GM19238 (cell line): ENCODE results near the gene KIFAP3.
"Not testable (repeated sequence)": the region's sequence is repeated elsewhere in the genome, so short reads cannot be mapped to it uniquely, and the experiment has no call there.

Source experiments
- DNase-seq: peaks from one replicate; pipeline ENCODE4 v3.0.0; 2011; ENCODE audit warnings: low spot score; ENCODE audit not compliant: insufficient read length

Gene KIFAP3

DNA sequence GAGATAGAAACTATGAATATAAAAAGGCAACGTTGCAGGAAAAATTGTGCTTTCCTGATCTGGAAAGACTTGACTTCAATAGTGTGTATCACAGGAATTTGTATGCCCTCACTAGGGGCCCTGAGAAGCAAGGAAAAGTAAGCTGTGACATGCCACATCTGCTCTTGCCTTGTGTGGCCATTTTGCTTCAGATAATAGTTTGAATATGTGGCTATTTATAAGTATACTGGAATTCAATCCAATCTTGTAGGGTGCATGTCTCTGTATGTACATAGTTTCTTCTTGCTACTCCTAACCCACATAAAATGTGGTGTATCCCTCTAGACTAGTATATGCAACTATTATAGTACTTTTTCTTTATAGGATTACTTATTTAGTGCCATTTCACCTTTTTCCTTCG, 149.7 kb downstream of the KIFAP3 start:
- DNase-seq, result no peak

DNA sequence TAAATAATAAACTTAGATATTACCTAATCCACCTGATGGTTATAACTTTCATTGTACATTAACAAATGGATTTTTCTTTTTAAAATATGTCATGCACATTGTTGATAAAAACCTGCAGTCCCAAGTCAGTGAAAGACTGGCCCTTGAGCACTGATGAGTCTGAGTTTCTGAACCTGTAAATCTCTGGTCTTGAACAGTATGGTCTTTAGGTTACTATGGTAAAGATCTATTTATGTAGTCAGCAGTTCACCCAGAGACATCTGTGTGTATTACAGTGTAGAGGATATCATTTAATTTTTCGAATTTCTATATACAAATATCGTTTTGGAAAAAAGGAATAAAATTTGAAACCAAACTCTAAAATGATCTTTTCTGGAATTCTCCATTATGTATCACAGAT, 150.4 kb downstream of the KIFAP3 start:
- no peak for DNase-seq

DNA sequence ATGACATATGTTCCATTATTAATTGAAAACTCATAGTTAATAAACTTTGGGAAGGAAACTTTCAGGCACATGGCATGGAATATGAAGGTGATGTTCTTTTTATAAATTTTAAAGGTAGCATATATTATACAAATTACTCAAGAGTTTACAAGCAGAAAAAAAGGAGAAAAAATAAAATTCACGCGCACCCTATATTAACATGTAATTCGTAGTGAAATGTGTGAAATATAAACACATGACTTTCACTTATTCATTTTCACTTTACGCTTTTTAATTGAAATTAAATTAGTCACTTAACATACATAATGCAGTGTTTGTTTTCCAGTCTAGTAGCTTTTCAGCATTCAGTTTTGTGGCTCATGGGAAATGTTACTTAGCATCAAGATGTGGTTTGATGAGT, 153.4 kb downstream of the KIFAP3 start:
- no peak for DNase-seq

DNA sequence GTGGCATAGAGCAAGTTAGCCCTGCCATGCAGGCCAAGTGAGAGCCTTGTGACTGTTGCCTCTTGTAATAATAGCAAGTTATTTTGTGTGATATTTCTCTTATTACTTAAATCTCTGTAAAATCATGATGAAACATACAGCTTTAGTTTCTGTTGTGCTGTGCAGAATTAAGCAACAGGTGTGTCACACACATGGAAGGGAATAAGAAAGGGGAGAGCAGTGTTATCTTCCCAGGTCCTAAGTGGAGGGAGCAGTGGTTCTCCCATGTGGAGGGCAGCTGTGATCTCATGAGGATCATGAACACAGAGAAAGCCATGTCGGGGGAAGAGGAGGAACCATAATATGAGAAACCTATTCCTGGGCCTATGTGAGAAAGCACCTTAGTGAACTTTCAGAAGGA, 155.6 kb downstream of the KIFAP3 start:
- no peak for DNase-seq

DNA sequence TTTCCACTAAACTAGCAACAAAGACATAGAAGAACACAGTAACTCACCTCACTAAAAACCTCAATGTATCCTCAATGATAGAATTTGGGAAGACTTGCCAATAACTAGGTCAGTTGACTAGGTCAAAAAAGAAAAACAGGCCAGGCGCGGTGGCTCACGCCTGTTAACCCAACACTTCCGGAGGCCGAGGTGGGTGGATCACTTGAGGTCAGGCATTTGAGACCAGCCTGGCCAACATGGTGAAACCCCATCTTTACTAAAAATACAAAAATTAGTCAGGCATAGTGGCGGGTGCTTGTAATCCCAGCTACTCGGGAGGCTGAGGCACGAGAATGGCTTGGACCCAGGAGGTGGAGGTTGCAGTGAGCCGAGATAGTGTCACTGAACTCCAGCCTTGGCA, 156.3 kb downstream of the KIFAP3 start:
- not testable (repeated sequence) for DNase-seq

DNA sequence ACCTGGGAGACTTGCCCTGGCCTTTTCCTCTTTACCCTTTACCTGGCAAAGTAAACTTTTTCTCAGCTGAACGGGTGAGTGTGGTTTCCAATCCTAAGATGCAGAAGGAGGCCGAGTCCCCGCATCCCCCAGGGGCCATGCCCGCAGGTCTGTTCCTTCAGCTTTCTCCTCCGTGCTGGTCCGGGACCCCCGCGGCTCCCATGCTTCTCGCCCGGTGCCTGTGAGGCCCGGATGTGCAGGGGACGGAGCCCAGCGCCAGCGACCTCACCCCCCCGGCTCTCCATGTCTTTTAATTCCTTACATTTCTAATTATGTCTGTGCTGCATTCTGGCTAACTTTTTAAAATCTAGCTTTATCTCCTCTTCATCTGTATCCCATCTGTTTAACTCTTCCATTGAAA, 159.3 kb downstream of the KIFAP3 start:
- no peak for DNase-seq

DNA sequence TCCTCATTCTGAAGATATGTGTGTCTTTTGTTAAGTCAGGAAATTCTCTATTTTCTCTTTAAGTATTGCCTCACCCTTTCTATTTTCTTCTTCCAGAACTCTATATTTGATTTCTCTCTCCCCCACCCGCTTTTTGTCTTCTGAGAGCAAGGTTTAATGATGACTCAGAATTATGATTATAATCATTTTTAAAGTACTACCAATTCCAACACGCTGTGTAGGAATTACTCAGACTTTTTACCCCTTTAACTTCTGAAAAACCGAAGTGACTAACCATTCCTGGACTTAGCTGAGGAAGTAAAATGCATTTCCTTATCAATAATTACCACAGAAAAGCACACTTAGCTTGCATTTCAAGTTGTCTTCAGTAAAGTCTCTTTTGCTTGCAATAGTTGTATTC, 160.0 kb downstream of the KIFAP3 start:
- DNase-seq, result no peak

DNA sequence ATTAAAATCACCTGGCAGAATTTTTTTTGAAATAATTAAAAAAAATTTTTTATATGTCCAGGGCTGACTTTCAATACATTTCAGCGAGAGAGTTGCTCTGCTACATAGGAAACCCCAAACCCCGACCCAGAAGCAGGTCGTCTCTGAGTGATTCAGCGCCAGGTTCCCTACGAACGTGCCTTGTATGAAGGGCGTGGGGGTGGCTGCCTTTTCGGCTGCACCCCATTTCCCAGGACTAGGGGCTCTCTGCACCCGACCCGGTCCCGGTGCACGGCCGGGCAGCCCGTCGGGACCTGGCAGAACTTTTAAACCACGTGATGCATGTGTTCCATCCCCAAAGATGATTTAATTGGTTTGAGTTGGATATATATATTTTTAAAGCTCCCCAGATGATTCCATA, 165.0 kb downstream of the KIFAP3 start:
- DNase-seq, result no peak

DNA sequence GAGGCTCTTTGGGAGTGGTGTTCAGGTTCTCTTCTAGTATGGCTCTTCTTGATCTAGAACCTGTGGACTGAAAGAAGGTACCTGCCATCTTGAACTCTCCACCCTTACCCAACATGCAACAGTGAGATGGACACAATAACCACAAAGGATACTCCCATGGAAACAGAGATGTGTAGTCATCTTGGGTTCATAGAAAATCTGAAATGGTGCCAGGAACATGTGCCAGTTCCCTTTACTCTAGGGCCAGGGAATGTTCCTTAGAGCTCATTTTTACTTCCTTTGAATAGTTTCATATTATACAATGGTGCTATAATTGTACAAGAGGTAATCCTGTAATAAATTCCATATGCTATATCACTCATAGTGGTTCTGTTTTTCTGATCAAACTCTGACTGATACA, 167.6 kb downstream of the KIFAP3 start:
- DNase-seq, result no peak

DNA sequence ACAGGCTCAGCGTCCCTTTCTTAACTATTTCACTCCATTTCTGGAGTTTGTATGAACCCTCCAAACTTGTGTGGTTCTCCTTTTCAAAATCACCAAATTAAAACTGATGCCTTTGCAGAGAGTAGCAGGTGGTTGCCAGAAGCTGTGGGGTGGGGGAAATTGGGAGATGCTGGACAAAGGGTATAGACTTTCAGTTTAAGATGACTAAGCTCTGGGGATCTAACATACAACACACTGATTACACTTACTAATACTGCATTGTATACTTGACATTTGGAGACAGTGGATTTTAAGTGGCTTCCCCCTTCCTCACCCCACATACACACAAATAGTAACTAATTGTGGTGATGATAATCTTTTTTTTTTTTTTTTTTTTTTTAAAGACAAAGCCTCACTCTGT, 169.7 kb downstream of the KIFAP3 start:
- DNase-seq, result no peak

DNA sequence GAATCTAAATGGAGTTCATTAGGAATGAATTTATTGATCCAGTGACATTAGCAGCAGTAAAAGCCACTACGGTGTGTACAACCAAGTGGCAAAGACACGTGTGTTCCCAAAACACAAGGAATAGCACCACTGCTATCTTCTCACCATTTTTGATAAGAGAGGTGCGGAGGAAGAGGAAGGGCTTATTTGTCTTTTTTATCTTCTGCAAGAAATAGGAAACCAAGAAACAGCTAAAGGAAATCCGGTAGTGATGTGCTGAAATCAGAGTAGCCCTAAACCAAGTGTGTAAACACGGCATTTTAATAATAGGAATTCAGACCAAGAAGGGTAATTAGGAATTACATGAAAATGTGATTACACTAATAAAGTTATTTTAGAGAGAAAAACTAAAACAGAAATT, 171.7 kb downstream of the KIFAP3 start:
- no peak for DNase-seq

DNA sequence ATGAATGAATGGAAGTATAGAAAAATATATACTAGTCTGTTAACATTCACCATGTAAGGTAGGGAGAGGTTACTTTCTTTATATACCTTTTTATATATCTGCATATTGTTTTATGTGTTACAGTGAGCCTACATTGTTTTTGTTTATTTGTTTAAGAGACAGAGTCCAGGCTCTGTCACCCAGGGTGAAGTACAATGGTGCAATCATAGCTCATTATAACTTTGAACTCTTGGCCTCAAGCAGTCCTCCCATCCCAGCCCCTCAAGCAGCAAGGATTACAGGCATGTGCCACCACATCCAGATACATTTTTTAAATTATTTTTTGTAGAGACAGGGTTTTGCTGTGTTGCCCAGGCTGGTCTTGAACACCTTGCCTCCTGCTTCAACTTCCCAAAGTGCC, 173.4 kb downstream of the KIFAP3 start:
- no peak for DNase-seq

DNA sequence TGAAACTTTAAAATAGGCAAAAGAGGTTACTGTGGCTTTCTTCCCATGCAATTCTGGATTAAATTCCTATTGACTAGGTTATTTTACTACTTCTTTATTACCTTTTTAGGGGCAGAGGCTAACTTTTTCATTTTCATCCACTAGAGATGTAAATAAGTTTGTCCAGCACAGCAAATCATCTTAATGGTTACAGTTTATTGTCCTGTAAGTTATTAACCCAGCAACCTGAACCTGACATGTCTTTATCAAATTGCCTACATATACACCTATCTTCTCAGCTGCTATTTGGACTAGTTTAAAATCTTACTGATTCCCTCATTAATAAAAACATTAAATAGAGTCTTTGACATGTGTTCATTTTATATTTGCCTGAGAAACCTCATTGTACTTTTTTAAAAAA, 173.9 kb downstream of the KIFAP3 start:
- DNase-seq, result no peak

DNA sequence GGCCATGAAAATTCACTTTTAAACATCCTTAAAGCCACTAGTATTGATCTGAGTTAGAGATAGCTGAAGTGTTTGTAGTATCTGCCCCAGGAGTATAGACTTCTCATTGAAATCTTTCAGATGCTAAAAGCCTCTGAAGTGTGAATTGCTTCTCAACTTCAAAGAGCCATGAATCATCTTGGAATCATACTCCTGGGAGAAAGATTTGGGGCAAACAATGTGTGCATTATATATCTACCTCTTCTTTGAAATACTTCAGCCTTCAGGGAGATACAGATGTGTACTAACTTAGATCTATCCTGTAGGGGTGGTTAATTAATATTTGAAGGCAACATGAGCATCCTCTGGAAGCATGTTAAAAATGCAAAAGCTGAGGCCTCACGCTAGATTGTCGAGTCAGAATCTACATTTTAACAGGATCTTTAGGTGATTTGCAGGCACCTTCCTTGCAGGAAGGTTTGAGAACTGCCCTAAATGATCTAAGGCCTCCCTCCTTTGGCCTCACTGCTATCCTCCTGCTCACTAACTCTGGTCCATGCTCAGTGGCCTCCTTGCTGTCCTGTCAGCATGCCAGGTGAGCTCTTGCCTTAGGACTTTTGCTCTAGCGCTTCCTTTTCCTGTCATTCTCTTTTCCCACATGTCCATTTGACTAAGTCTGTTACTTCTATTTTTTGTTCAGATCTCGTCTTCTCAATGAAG, 174.8 kb downstream of the KIFAP3 start:
- no peak for DNase-seq

DNA sequence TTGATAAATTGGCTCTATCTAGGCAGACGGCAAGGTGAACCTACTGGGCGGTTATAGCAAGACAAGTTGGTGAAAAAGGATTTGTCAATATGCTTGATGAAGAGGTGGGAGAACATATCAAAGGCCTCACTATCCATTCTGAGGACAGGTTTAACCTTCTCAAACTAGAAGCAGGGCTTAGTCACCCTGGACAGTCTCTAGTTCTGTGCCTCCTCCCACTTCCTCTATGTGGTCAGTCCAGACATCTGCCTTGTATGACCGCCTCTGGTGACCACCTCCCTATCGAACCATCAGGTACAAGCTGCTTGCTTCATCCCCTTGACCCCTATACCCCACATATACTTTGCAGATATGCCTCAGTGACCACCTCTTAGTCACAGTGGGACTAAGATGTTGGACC, 178.5 kb downstream of the KIFAP3 start:
- no peak for DNase-seq

DNA sequence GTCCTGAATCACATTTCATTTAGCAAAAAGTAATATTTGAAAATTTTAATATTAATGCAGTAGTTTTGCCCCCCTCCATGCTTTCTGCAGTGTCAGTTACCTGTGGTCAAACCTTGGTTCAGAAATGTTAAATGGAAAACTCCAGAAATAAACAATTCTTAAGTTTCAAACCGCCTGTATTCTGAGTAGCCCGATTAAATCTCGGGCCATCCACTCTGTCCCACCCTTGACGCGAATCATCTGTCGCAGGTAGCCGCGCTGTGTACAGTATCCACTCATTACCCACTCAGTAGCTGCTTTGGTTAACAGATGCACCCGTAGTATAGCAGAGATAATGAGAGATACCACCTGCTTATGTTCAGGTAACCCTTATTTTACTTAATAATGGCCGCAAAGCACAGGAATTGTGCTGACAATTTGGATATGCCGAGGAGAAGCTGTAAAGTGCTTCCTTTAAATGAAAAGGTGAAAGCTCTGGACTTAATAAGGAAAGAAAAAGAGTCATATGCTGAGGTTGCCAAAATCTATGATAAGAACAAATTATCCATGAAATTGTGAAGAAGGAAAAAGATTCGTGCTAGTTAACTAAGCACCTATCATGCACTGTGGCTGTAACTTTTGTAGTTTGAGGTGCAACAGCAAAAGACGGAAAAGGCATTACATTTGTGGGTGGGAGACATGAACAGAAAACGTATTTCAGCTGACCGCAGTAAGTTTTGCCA, 179.9 kb downstream of the KIFAP3 start:
- no peak for DNase-seq

DNA sequence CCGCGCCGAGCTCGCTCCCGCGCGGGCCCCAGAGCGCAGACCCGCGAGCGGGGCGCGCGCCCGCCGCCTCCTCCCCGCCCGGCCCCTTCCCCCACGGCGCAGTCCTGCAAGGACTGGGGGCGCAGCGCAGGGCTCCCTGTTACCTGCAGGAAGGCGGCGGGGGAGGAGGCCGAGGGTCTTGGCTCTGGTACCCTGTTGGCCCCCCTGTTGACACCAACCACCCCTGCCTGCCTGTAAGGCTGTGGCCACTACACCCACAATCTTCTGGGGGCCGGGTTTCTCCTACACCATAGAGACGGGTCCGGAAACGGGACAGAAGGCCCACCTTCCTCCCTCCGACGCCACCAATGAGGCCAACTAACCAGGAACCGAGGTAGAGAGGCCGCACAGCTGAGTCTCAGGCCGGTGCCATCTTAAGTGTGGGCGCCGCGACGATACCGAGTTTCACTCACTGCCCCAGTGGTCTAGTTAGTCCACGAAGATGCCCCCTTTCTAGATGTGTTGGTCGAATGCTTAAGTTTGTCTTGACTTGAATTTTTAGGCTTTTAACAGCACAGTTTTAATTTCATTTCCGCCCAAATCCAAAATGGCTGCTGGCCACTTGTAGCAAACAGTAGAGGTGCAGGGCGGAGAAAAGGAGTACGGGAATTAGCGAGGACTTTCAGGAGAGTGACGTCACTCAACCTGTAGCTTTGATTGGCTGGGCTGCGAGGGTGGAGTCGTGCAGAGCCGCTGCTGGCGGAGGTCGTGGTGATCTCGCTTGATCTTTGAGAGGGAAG, 180.7 kb downstream of the KIFAP3 start, which contains the start of gene SCYL3:
Gene SCYL3, minus strand, starts transcription at position 252 of the 779 bp plus-strand sequence. CDS start 5,056 bp downstream, outside the sequence.
- DNase-seq, result peak; percentile 82

DNA sequence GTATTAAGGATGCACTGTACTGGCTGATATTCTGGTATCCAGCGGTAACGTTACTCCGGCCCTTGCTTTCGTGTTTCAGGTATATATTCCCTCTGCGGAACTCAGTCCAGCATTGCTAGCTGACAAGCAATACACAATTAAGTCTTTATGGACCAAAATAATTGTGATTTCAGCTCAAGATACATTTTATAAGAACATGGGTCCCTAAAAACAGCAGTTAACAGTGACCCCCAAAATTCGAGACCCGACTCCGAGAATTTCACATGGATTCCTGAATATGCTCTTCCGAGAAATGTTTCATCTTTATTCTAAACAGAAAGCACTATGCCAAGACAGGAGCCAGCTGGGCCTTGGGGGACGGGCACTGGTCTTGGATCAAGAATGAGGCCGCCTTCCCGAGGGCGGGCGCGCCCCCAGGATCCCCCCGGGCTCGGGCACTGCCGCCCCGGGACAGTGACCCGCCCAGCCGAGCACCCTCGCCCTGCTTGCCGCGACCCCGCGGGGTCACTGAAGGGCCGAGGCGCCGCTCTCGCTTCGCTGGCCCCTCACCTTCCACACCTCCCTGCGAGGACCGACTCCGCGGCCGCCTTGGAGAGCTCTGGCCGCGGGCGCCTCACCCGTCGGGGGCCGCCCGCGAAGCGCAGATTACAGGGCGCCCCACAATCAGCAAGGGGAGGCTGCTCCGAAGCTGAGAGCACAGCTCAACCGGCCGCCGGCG, 181.4 kb downstream of the KIFAP3 start:
- DNase-seq, result no peak

DNA sequence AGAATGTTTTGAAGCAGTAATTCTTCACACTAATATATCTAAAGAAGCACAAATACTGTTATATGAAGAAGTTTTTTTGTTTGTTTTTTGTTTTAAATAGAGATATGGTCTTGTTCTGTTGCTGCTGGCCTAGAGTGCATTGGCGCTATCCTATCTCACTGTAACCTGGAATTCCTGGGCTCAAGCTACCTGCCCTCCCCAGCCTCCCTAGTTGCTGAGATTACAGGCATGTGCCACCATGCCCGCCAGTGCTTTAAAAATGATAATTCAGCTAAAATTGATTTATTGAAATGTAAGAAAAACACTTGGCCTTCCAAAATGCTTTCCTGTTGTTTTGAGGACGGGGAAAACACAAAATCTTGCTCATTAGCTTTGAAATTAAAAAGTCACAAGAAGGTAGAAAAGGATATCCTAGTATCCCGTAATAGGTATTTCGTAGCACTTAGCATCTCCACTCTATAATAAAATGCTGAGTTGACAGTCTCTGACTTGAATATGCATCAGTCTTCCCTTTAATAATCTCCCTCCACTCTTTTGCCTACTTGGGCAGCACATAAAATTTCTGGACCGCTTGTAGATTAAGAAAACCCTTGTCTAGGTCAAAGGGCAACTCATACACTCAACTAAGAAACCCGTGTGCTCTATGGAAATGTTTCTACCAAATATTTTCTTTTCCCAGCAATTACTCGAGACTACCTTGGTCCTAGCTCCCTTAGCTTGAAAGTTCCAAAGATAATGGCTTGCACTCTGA, 182.1 kb downstream of the KIFAP3 start:
- no peak for DNase-seq

DNA sequence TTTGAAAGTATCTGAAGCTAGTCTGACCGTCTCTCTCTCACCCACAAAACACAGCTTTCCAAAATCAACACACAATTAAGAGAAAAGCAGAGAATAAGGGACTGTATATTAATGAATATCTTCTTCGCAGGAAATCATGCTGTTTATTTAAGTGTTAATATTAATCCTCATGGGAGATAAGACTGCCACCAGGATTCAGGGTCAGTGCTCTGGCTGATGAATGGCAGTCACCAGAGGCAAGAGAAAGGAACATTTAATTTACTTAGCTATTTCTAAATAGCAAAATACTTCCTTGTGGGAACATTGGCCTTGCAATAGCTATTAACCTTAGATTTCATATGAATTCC, 183.0 kb downstream of the KIFAP3 start:
- no peak for DNase-seq
